Germinal center (tissue), 1 donor: ENCODE measurements around the gene ZNF236.
"Not testable (repeated sequence)": the region's sequence is repeated elsewhere in the genome, so short reads cannot be mapped to it uniquely, and the experiment has no call there.

Experiments
- DNase-seq: peaks from one replicate; pipeline ENCODE4 v3.0.0; 2012; ENCODE audit warnings: mixed read lengths, low spot score

Gene ZNF236

DNA sequence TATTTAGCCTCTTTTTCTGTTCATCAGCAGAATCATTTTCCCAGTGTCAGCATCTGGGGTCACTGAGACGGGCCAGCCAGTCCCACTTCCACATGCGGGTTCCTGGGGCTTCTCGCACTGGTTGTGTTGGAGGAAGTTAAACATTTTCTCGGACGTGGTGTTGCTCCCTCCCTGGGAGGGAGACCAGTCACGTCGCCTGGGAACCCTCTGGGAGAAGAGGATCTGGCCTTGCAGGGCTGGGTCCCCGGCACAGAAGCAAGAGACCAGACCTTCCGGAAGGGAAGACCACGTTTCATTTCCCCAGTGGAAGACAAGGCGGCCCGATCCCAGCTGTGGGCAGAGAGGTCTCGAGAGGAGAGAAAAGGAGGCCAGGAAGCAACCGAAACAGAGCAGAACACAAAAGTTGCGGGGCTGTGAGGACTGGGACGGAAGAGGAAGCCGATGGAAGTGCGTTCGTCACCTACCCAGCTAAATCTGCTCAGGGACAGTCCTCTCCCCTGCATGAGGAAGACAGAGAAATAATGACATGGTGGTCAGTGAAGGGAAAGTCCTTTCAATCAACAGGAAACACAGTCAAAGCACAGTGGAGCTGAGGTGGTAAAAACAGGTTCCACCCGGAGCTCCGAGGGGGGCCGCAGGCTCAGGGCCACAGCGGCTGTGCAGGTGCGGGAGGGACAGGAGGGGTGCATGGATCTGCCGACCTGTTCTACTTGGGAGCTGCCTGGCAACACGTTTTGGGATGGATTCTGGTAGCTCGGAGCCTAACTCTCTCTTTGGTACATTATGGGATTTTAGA, 165.9 kb downstream of the ZNF236 start:
- DNase-seq = no peak

DNA sequence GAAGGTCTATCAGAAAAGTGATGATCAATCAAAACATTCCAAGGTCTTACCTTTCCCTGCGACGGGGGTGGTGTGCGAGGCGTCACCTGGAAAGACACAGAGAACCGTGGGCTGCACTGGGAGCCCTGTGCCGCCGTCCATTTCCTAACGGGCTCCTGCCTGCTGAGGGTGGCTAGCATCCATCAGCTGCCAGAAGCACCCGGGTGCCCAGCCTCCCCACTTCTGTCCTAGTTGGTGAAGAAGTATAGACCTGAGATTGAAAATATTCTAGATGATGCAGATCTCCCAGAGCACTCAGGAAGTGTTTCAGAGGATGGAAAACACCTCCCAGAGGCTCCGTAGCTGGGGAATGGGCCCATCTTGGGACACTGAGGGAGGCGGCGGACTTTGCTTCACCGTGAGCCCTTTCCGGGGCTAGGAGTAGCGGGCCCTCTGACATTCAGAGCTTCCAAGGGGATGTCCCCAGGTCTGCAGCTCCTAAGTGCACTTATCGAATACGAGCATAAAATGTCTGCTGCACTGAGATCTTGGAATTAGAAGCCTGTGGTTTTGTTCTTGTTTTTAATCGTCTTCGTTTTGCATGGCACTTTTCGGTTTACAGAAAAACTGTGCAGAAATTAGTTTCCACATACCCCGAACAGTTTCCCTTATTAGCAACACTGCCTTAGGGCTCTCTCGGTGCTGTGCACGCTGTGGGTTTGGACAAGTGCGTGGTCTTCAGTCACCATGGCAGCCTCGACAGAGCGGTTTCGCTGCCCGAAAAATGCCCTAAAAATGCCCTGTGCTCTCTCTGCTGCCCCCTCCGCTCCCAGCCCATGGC, 166.7 kb downstream of the ZNF236 start:
- DNase-seq = no peak

DNA sequence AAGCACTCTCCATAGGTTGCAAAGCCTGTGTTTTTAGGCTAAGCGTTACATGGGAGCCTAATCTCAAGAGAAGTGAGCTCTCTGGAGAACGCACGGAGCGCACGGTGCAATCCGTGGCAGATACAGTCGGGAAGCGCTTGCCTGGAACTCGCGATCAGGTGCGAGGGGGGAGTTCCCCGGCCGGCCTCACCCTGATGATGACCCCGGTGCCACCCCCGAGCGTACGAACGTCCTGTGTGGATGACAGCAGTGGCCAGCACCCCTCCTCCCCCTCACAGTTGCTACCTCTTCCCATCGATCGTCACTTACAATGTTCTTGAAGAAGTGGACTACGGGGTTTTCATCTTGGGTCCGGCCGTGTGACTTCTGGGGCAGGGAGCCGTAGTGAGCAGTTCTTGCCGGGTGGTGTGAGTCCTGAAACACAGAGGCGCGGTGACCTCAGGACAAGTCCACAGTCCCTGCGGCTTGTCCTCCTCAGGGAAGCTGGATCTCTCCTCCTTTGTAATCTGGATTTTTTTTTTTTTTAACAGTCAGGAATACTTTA, 167.4 kb downstream of the ZNF236 start:
- DNase-seq = no peak

DNA sequence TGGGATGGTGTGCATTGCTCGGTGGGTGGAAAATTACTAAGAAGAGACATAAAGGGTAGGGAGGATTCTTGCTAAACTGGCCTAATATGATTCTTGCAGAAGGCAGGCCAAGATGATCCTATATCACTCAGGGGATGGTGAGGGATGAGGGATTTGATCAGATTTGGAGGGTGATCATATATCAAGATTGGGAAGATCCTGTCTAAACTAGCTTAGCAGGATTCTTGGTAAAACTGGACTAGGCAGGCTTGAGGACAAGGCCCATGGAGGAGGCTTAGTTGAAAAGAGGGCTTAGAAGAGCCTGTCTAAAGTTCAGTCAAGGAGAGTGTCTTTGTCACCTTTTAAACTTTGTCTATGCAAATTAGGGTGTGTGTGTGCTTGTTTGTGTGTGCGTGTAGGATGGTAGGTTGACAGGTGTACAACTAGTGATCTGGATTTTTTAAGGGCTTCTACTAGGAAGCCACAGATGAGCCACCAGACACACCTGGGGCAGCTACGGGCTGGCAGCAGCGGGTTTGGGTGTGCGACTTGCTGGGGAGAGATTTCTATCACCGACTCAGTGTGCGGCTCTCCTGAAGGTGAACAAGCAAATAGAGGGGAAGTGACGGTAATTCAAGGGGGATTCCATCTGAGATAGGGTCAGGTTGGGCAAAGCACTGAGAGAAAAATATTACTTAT, 168.1 kb downstream of the ZNF236 start:
- not testable (repeated sequence) for DNase-seq

DNA sequence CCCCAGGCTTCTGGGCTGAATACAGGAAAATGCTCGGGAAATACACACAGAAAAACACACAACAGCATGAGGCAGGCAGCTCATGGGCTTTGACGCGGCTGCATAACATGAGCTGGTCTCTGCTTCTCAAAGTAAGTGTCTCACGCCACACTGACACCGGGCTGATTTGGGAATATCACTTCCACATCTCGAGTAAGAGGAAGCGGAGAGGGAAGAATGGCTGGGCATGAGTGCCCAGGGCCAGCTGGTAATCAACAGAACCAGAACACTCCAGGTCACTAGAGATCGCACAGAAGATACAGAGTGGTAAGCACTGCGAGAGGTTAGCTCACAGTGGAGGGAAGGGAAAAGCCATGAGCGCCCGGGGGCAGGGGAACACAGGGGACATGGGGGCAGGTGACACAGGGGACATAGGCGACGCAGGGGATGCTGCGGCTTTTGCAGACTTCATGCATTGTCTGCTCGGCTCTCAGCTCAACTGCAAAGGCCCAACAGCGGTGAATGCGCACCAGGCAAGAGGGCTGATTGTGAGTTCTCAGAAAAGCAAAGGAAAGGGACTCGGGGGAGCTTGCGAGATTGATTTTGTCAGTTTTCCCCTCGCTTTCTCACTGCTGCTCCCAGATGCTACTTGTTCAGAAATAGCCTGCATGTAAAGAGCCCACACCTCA, 168.8 kb downstream of the ZNF236 start:
- no peak for DNase-seq

DNA sequence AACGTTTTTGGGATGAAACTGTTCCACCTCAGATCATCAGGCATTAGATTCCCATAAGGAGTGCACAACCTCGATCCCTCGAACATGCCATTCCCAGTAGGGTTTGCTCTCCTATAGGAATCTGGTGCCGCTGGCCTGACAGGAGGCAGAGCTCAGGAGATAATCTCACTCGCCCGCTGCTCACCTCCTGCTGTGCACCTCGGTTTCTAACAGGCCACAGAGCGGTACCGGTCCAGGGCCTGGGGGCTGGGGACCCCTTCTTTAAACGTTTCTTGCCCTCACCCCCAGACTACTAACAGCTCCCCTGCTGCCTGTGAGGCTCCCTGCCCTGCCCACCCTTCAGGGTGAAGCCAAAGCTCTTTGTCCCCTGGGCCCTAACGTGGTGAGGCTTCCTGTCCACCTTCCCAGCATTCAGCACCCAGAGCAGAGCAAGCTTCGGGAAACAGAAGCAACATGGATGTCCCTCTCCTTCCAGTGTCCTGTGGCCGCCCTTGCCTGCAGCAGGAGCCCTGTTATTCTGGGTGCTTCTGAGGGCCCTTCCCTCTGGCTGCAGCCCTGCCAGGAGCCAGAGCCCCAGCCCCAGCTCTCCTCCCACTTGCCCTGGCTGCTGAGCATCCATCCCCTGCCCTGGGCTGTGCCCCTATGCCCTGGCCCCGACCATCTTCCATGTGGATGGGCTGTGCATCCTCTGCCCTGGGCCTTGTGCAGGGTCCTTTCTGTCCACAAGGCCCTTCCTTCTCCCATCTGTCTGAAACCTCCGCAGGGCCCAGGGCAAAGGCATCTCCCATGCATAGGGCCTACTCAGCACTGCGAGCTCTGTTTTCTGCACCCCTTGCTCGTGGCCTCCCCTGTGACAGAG, 170.1 kb downstream of the ZNF236 start:
- no peak for DNase-seq

DNA sequence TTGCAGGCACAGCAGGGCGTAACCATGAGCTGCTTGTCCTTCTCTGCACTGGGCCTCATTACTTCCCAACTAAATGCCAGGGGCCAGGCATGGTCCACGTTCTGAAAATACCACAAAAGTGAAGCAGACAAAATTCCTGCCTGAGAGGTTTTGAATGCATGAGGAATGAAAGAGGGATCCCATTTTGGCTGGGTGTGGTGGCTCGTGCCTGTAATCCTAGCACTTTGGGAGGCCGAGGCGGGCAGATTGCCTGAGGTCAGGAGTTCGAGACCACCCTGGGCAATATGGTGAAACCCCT, 170.7 kb downstream of the ZNF236 start:
- no peak for DNase-seq

DNA sequence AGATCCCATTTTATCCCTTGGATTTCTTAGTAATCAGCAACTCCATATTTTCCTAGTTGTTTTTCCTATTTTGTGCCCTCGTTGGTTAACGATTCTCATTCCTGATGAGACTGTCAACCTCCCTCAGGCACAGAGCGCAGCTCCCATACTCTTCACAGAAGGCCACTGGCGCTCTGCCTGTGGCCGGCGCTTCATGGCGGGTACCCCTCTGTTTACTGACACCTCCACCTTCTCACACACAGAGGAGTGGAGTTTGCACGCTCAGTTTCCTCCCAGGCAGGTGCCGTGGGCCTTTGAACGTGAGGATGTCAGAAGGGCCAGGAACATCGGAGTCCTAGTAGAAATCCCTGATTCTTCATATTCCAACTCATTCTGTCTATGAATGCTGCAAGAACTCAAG, 171.2 kb downstream of the ZNF236 start:
- DNase-seq = no peak

DNA sequence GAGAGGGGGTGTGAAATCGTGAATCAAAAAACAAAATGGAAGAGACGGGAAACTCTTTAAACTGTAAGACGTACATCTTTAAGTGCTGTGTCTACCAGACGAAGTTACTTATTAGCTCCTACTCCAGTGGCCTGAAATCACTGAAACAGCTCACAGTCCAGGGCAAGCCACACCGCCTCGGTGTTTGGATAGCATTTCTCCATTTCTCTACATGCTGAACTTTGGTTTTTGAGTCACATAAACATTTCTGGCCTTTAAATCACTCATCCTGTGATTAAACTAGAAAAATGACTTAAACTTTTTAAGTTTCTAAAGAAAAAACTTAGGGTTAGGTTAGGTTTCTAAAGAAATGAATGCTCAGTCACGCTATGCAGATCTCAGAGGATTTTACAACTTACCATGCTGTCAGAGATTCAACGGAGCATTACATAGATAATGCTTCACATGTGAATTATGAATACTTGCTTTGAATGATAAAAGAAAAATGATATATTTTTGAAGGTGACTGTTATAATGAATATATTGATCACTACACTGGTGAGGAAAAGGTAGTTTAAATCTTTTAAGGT, 171.8 kb downstream of the ZNF236 start:
- no peak for DNase-seq

DNA sequence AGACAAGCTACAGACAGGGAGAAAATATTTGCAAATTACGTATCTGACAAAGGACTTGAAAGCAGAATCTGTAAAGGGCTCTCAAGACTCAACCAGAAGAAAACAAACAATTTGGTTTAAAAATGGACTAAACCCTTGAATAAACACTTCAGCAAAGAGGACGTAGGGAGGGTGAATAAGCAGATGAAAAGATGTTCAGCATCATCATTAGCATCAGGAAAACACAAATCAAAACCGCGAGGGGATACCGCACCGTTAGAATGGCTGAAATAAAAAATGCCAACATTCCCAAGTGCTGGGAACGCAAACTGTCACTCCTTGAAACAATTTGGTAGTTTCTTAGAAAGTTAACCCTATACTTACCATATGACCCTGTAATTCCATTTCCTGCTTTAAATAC, 173.5 kb downstream of the ZNF236 start:
- no peak for DNase-seq

DNA sequence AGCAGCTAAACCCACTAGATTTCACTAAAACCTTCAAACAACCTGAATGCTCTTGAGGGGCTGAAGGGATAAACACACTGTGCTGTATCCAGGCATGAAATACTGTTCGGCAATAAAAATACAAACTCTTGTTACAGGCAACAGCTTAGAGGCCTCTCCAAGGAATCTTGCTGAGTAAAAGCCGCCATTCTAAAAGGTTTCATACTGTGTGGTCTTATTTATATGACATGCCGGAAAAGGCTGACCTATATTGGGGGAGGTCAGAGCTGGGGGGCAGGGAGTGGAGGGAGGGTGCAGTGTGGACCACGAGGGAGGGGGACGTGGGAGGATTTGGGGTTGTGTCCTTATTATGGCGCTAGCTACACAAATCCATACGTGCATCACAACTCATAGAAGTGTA, 174.1 kb downstream of the ZNF236 start:
- no peak for DNase-seq

DNA sequence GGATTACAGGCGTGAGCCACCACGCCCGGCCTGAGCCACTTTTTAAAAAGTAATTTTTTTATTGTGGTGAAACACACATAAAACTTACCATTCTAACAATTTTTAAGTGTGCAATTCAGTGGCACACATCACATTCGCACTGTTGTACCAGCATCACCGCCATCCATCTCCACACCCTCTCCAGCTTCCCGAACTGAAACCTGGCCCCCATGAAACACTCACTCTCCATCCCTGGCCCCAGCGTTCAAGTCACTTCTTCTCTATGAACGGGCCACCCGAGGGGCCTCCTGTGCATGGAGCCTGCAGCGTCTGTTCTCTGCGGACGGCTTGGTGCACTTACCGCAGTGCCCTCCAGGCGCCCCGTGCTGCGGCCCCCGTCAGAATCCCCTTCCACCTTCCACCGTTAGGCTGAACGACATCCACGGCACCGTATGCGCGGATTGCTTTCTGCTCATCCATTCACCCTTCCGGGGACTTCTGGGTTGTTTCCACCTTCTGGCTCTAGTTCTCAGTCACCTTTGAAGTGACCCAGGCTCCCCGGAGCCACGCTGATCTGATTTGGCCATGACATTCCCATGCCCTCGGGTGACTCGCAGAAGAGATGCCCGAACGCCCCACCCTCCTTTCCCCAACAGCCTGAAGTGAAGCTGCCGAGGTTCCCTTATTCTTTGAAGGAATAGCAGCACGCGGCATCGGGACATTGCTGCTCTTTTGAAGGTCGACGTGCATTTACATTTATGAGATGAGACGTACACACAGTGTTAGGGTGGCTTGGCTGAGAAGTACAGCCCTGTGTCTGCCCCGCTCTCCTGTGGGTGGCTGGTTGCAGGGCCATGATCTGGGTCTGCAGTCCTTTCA, 175.8 kb downstream of the ZNF236 start:
- no peak for DNase-seq

DNA sequence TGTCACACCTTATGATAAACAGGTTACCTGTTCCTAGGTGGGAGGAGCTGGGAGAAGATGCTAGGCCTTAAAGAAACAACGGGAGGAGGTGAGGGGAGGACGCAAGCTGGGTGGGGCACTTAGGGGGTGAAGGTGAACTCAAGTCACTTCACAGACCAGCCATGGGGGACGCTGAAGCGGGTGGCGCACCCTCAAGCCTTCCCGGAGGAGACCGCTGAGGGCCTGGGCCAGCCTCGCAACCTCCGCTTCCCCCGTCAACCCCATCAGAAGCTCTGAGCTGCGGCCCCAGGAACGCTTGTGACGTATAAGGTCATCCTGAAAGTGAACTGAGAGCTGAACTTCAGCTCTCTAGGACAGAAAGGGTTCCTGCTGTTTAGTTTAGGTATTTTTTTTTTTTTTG, 176.7 kb downstream of the ZNF236 start:
- no peak for DNase-seq

DNA sequence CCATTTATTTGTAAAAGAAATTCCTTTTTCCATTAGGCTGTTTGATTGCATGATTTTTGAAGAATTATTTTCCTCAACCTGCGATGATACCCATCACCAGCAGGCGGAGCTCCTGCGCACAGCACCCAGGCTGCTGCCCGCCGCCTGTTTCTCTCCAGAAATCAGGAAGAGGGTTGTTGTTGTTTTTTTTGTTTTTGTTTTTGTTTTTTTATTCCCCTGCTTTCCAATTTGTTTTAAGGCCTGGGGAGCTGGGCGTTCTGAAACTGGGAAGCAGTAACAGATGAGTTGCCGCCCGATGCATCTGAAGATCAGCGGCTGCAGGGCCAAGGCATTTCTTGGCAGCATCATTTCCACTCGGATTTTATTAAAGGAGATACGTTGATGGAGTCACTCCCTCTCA, 178.2 kb downstream of the ZNF236 start:
- DNase-seq = peak; percentile 63

DNA sequence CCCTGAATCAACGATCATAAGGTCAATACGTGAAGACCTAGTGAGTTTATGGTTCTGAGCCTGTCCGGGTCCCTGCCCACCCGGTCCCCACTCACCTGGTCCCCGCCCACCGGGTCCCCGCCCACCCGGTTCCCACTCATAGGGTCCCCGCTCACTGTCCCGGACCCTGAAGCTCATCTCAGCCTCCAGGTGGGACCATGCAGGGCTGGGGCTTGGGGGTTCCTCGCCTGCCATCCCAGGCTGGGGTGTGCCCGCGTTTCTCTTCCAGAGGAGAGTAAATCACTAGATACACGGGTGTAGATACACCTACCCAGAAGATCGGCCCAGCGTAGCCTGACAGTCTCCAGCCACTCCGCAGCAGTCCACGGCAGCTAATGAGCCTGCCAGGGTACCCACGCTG, 178.7 kb downstream of the ZNF236 start:
- no peak for DNase-seq

DNA sequence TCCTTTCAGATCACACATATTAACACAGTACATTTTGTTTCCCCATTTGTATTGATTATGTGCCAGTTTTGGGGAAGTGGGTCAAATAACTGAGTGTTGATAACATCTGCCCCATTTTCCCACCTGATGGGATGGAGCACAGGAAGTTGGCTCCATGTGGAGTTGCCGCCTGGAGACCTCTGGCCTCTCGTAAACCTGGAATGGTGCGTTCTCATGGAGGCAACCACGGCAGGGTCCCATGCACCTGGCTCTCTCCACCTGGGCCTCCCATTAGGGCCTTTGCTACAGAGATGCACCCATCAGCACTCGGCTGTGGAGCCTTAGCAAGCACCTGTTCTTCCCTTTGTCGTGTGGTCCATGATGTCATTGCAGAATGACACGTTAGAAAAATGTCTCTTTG, 179.6 kb downstream of the ZNF236 start:
- no peak for DNase-seq

DNA sequence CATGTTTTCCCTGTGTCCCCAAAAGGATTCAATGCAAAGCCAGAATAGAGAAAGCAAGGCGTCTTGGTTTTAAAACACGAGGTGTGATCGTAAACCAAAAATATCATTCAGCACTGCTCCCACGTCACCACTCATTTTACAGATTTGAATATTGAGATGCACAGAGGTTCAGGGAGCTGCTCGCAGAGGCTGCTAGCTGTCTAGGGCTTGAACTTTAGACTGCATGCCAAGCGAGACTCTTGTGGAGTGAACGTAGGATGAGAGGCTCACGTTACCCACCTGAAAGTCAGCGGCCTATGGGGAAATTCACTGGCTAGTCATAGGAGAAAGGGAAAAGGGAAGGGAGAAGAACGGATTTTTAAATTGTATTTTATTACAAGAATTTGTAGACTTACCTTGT, 180.1 kb downstream of the ZNF236 start:
- no peak for DNase-seq

DNA sequence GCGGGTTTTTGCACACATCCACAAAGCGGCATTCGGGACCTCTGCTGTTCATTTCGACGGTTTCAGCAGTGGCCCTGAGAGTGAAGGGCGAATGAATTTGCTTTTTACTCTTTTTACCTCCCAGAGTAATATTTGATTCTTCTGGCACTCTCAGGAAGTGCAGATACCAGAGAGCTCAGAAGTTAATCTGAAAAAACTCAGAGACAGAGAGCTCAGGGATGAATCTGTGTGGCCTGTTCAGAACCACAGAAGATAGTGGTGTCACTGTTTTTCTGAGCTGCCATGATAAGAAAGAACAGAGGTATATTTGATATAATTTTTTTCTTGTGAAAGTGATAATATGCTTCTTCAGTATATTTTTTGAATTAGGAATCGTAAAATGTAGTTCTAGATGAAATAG, 181.0 kb downstream of the ZNF236 start:
- DNase-seq = no peak

DNA sequence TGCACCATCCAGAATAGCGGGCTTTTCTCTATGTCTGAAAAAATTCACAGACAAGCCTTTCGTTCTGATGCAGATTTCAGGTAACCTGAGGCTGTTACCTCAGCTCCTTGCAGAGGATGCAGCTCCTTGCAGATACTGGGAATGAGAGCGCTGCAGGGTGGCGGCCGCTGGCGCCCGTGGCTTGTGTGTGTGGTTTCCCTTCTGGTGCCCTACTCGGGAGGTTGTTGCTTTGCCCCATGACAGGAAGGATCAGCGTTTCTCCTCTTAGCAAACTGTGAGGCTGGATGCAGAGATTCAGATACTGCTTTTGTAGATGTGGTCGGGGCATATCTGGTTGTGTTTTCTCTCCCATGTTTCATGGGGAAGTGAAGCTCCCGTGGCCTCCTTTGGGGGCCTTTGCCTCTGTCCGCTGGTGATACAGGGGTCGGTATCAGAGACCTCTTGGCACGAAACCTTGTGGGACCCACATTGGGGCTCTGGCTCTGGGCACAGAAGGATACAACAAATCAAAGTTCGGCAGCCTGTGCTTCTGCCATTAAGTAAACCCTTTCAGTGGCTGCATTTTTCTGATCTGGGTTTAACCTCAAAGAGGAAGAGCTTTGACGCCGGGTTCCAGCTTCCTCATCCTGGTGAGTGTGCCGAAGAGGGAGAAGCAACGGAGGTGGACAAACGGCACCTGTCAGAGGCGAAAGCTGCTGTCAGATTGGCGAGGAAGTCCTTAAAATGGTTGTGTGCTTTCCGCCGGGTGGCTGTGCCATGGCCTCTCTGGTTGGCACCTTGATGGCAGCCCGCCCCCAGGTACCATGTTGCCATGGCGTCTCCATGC, 182.4 kb downstream of the ZNF236 start:
- DNase-seq = no peak
